HCT116 (cell line): ENCODE results near the gene CDK13. TPM values are rescaled to one million over a fixed set of nuclear protein-coding genes. Genes with fewer than 3 reads are reported as not detected.

Experiments used
- ATAC-seq: fragments of 200-7000 bp; cut with Tn5 transposase; 2 replicates; pipeline ENCODE4 v1.9.1; 2020; ENCODE audit warnings: mild to moderate bottlenecking, moderate library complexity
- BruUV-seq: library from RNA; stranded (reverse); fragments of 400-500 nt; replicated peaks from 2 replicates; lab custom pipeline; 2021; lab: Mats Ljungman, UMichigan
- CTCF ChIA-PET: fragments of 300-600 bp; sonication (Branson Sonifier 250); formaldehyde crosslinking; loops from one replicate; lab custom pipeline; 2021; ENCODE audit warnings: antibody characterized with exemption; lab: Charles Lee
- POLR2A ChIA-PET: fragments of 300-600, 350-600 bp; sonication (Branson Sonifier 250); formaldehyde crosslinking; loops from one replicate; lab custom pipeline; 2021; ENCODE audit warnings: antibody characterized with exemption; lab: Charles Lee
- RAD21 ChIA-PET, 2 experiments: fragments of 300-600 bp; sonication (Branson Sonifier 250); formaldehyde crosslinking; loops; one replicate each; lab custom pipeline; 2023; ENCODE audit warnings: low total read pairs in 2 of 2; ENCODE audit not compliant: uncharacterized antibody in 2 of 2, unreplicated experiment in 2 of 2, low non-redundant PET in 1 of 2; lab: Charles Lee
- DNase-seq: peaks from one replicate; pipeline ENCODE4 v3.0.0-alpha.2; 2010; ENCODE audit warnings: low read depth, low spot score
- H2AFZ ChIP-seq: fragments of 200-600 bp; shearing (Covaris generic), sonication (generic); 2 replicates; pipeline ENCODE4 v1.6.1; 2017; ENCODE audit warnings: low read depth, mixed run types, mixed read lengths, antibody characterized with exemption, low read length; ENCODE audit not compliant: poor library complexity, severe bottlenecking
- H3K27ac ChIP-seq: 2 replicates; pipeline ENCODE4 v1.5.1; 2012; ENCODE audit warnings: low read depth, low read length
- H3K27me3 ChIP-seq: fragments of 200-600 bp; sonication (generic); 2 replicates; pipeline ENCODE4 v1.6.1; 2016; ENCODE audit warnings: mixed run types, low read length, mixed read lengths; ENCODE audit not compliant: insufficient read depth
- H3K36me3 ChIP-seq, 2 experiments: fragments of 200-500 bp in 1 of 2; fragments of 200-600 bp in 1 of 2; sonication (Bioruptor generic) in 1 of 2; sonication (generic) in 1 of 2; 2 replicates each; pipeline versions ENCODE4 v1.5.1 to v1.6.1; 2014 to 2016; ENCODE audit warnings: low read length in 2 of 2, inconsistent platforms in 1 of 2, mixed read lengths in 1 of 2, mixed run types in 1 of 2; ENCODE audit not compliant: insufficient read depth in 2 of 2, control insufficient read depth in 1 of 2
- H3K4me1 ChIP-seq, 2 experiments: fragments of 200-600 bp in 1 of 2; sonication (generic) in 1 of 2; 2 replicates each; pipeline versions ENCODE4 v1.5.1 to v1.6.1; 2012 to 2017; ENCODE audit warnings: low read length in 2 of 2, inconsistent platforms in 1 of 2, mild to moderate bottlenecking in 1 of 2, mixed read lengths in 1 of 2, mixed run types in 1 of 2, moderate library complexity in 1 of 2; ENCODE audit not compliant: insufficient read depth in 2 of 2, control insufficient read depth in 1 of 2
- H3K4me2 ChIP-seq: fragments of 200-600 bp; sonication (generic); 2 replicates; pipeline ENCODE4 v1.6.1; 2017; ENCODE audit warnings: mixed run types, low read length, mixed read lengths
- H3K4me3 ChIP-seq, 2 experiments: fragments of 200-600 bp in 1 of 2; sonication (generic) in 1 of 2; replicated peaks in 1 of 2; 2 replicates each; pipeline ENCODE4 v1.5.1; 2011 to 2016; ENCODE audit warnings: low read length in 2 of 2, control low read depth in 1 of 2, low read depth in 1 of 2, mild to moderate bottlenecking in 1 of 2, mixed read lengths in 1 of 2, mixed run types in 1 of 2
- H3K79me2 ChIP-seq: fragments of 200-600 bp; sonication (generic); 2 replicates; pipeline ENCODE4 v1.6.1; 2017; ENCODE audit warnings: mild to moderate bottlenecking, mixed run types, low read length, moderate library complexity, mixed read lengths; ENCODE audit not compliant: insufficient read depth
- H3K9ac ChIP-seq: fragments of 200-600 bp; sonication (generic); 2 replicates; pipeline ENCODE4 v1.6.1; 2016; ENCODE audit warnings: low read length, mixed read lengths
- H3K9me2 ChIP-seq: fragments of 200-600 bp; sonication (generic), shearing (Covaris generic); 2 replicates; pipeline ENCODE4 v1.6.1; 2017; ENCODE audit warnings: mixed run types, mild to moderate bottlenecking, moderate library complexity; ENCODE audit not compliant: insufficient read depth
- H3K9me3 ChIP-seq, 2 experiments: fragments of 200-500 bp in 1 of 2; fragments of 200-600 bp in 1 of 2; sonication (Bioruptor generic) in 1 of 2; sonication (generic) in 1 of 2; 2 replicates each; pipeline ENCODE4 v1.6.1; 2014 to 2017; ENCODE audit warnings: low read length in 2 of 2, mixed read lengths in 2 of 2, inconsistent platforms in 1 of 2, low read depth in 1 of 2, mild to moderate bottlenecking in 1 of 2, mixed run types in 1 of 2, moderate library complexity in 1 of 2; ENCODE audit not compliant: control insufficient read depth in 1 of 2, insufficient read depth in 1 of 2
- H4K20me1 ChIP-seq: fragments of 200-600 bp; sonication (generic), shearing (Covaris generic); 2 replicates; pipeline ENCODE4 v1.6.1; 2017; ENCODE audit warnings: mixed run types, mild to moderate bottlenecking, moderate library complexity; ENCODE audit not compliant: insufficient read depth
- CBX3 ChIP-seq: IDR thresholded peaks from 2 replicates; pipeline ENCODE4 v1.6.1; 2012; ENCODE audit warnings: low read depth
- CEBPB ChIP-seq: IDR thresholded peaks from 2 replicates; pipeline ENCODE4 v1.6.1; 2012; ENCODE audit warnings: low read depth
- CTCF ChIP-seq, 3 experiments: fragments of 200-600 bp in 1 of 3; sonication (generic) in 1 of 3; IDR thresholded peaks in 2 of 3; conservative IDR thresholded peaks in 1 of 3; 2 replicates each; pipeline ENCODE4 v1.5.1; 2012 to 2017; ENCODE audit warnings: low read depth in 2 of 3, low read length in 2 of 3, antibody characterized with exemption in 1 of 3, borderline replicate concordance in 1 of 3, control low read depth in 1 of 3, mild to moderate bottlenecking in 1 of 3, mixed read lengths in 1 of 3, mixed run types in 1 of 3, moderate library complexity in 1 of 3; ENCODE audit not compliant: insufficient read depth in 1 of 3
- EGR1 ChIP-seq: IDR thresholded peaks from 2 replicates; pipeline ENCODE4 v1.6.1; 2012; ENCODE audit warnings: low read depth
- EZH2 ChIP-seq: fragments of 200-600 bp; sonication (generic); IDR thresholded peaks from 2 replicates; pipeline ENCODE4 v1.6.1; 2017; ENCODE audit warnings: antibody characterized with exemption, mixed run types
- EZH2phosphoT487 ChIP-seq: fragments of 200-600 bp; IDR thresholded peaks from 2 replicates; pipeline ENCODE4 v1.6.1; 2018; ENCODE audit warnings: antibody characterized with exemption, borderline replicate concordance
- FOSL1 ChIP-seq: IDR thresholded peaks from 2 replicates; pipeline ENCODE4 v1.6.1; 2012; ENCODE audit warnings: low read depth
- JUND ChIP-seq: IDR thresholded peaks from 2 replicates; pipeline ENCODE4 v1.6.1; 2012
- POLR2A ChIP-seq: IDR thresholded peaks from 2 replicates; pipeline ENCODE4 v1.7.0; 2011; ENCODE audit warnings: borderline replicate concordance; ENCODE audit not compliant: insufficient read depth, insufficient read length; ENCODE audit errors: extremely low read depth
- POLR2AphosphoS5 ChIP-seq: IDR thresholded peaks from 2 replicates; pipeline ENCODE4 v1.6.1; 2011; ENCODE audit warnings: mild to moderate bottlenecking, low read depth, low read length, moderate library complexity
- RAD21 ChIP-seq: IDR thresholded peaks from 2 replicates; pipeline ENCODE4 v1.6.1; 2012; ENCODE audit warnings: low read depth, mild to moderate bottlenecking
- REST ChIP-seq: IDR thresholded peaks from 2 replicates; pipeline ENCODE4 v1.6.1; 2012; ENCODE audit warnings: low read depth
- SIN3A ChIP-seq: IDR thresholded peaks from 2 replicates; pipeline ENCODE4 v1.6.1; 2012; ENCODE audit warnings: low read depth
- SP1 ChIP-seq: IDR thresholded peaks from 2 replicates; pipeline ENCODE4 v1.6.1; 2012; ENCODE audit warnings: low read depth
- SRF ChIP-seq: IDR thresholded peaks from 2 replicates; pipeline ENCODE4 v1.6.1; 2012; ENCODE audit warnings: low read depth
- TCF7L2 ChIP-seq: IDR thresholded peaks from 2 replicates; pipeline ENCODE4 v1.7.0; 2011; ENCODE audit warnings: borderline replicate concordance, inconsistent platforms; ENCODE audit not compliant: insufficient read depth, insufficient read length; ENCODE audit errors: extremely low read depth
- YY1 ChIP-seq: IDR thresholded peaks from 2 replicates; pipeline ENCODE4 v1.6.1; 2011; ENCODE audit warnings: low read length, low read depth, moderate library complexity, mild to moderate bottlenecking; ENCODE audit not compliant: insufficient replicate concordance; ENCODE audit errors: extremely low read depth
- ZBTB33 ChIP-seq: IDR thresholded peaks from 2 replicates; pipeline ENCODE4 v1.6.1; 2011; ENCODE audit warnings: mild to moderate bottlenecking, low read length, moderate library complexity; ENCODE audit not compliant: insufficient replicate concordance; ENCODE audit errors: extremely low read depth
- ZFX ChIP-seq: fragments of 450-650 bp; IDR thresholded peaks from 2 replicates; pipeline ENCODE4 v1.6.1; 2017
- ZNF274 ChIP-seq: fragments of 200-500 bp; sonication (Bioruptor generic); IDR thresholded peaks from 2 replicates; pipeline ENCODE4 v1.6.1; 2014; ENCODE audit warnings: mild to moderate bottlenecking, low read depth, low read length, inconsistent platforms
- intact Hi-C: fragments of 100-400 bp; cut with micrococcal nuclease; formaldehyde crosslinking; loops from 2 replicates; pipeline ENCODE4 v1.10.0; 2022
- total RNA-seq: library from RNA; stranded (reverse); gene quantifications from one replicate; pipeline ENCODE4 v1.2.1, GENCODE V29; 2021; ENCODE audit not compliant: unreplicated experiment

The CDK13 gene
- total RNA-seq, 1 experiment from 2014 or later = 28.8 TPM

DNA sequence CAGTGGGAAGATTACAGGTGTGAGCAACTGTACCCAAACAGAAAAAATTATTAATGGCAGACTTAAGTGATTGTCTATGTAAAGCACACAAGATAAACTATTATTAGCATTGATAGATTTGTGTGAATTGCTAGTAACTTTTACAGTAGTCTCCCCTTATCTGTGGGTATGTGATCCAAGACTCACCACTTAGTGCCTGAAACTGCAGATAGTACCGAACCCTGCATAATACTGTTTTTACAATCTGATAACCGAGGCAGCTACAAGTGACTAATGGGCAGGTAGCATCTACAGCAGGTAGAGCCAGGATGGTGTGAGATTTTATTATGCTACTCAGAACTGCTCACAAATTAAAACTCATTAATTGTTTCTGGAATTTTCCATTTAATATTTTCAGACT is 152.8 kb downstream of the CDK13 start:
- Histone ChIP-seq H3K9me2 (no peaks in the 10 kb centered on the region), H2AFZ (no peak overlapping the region), H3K27ac (no peak overlapping the region), H3K79me2 (no peaks in the 10 kb centered on the region)
- TF ChIP-seq SIN3A = no peak
- no peak for TF ChIP-seq EZH2phosphoT487
- no peak for TF ChIP-seq SRF
- no peak for TF ChIP-seq POLR2A
- no peak for TF ChIP-seq CBX3
- no peak for TF ChIP-seq TCF7L2
- no peak for TF ChIP-seq FOSL1
- TF ChIP-seq JUND = no peak
- TF ChIP-seq CEBPB = no peak
- no peak for TF ChIP-seq YY1
- TF ChIP-seq EZH2 = no peak
- no peak for TF ChIP-seq ZFX
- no peak for TF ChIP-seq ZNF274
- TF ChIP-seq RAD21 = no peak
- no peak for TF ChIP-seq SP1
- no peak for TF ChIP-seq ZBTB33
- no peak for TF ChIP-seq POLR2AphosphoS5
- TF ChIP-seq EGR1 = no peak
- no peak for TF ChIP-seq CTCF (IDR thresholded peaks at IDR 0.05 in 2 of 3, conservative IDR thresholded peaks at IDR 0.05 in 1 of 3; ENCODE audit: borderline replicate concordance in 1 of 3, insufficient read depth in 1 of 3, low read depth in 2 of 3, low read length in 2 of 3)
- TF ChIP-seq REST = no peak
- TF ChIP-seq, all 23 proteins: peak for 0
- Histone ChIP-seq H3K4me3 (no peak overlapping the region), H3K4me1 (no peaks in the 10 kb centered on the region), H3K9me3 (no peaks in the 10 kb centered on the region), H3K9ac (no peak overlapping the region), H3K4me2 (no peak overlapping the region), H3K36me3 (no peaks in the 10 kb centered on the region), H3K27me3 (no peaks in the 10 kb centered on the region), H4K20me1 (no peaks in the 10 kb centered on the region)
- ATAC-seq (no peak), DNase-seq (no peak)
- ChIA-PET POLR2A (no interaction called here), RAD21 (no interaction called here), CTCF (no interaction called here)
- intact Hi-C loops = no loop called here
- BruUV-seq = no TSS peak
